CD4-positive, alpha-beta T cell treated with Interleukin-21 for 1 hour (primary cell): Measurements from ENCODE around the gene PRKRIP1.
"Not testable (repeated sequence)": the region's sequence is repeated elsewhere in the genome, so short reads cannot be mapped to it uniquely, and the experiment has no call there.

Source experiments
- DNase-seq: peaks from one replicate; pipeline ENCODE4 v3.0.0-alpha.2; 2020

PRKRIP1 gene

DNA sequence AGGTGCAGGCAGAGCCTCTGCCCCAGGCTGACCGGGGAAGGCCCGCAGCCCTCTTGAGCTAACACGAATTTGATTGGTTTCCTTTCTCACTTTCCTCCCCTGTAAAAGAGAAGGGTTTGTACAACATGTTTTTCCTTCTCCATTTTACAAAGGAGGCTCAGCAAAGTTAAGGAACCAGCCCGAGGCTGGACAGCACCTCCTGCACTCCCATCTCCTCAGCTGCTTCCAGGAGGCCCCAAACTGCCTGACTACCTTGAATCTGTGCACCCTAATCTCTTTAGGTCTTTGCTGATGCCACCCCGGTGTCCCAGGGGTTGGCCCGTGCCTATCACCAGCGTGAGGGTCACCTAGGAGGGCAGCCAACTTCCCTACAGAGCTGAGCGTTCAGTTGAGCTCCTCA is 64.3 kb downstream of the PRKRIP1 start:
- DNase-seq: no peak

- DNase-seq: no peak
These were observed 67.8 kb downstream of the PRKRIP1 start for GRCh38 chr7:102463841-102464576.

DNA sequence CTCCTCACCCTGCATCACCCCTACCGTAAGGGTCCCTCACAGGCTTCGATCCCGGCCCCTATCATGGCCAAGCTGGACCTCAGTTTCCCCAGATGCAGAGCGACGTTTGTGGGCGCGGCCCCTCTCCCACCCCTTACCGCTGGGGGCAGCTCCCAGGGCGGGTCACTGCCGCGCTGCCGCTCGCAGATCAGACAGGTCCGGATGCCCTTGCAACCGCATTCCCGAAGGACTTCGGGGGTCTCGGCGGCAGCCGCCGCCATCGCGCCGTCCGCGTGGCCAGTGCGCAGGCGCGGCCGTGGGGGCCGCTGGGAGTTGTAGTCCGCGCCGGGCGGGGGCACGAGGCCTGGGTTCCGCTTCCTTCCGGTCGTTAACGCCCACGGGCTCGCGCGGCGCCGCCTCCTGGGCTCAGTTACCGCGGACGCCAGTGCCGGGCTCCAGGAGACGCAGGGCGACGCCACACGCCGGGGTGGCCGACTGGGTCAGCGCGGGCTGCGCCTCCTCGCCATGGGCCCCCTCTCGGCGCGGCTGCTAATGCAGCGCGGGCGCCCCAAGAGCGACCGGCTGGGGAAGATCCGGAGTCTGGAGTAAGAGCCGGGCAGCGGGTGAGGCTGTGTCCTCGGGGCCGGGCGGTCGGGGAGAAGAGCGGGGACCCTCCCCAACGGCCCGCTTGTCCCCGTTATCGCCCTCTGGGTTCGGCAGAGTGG is 68.6 kb downstream of the PRKRIP1 start, which contains the start of the genes ALKBH4 and LRWD1:
TSS of gene ALKBH4 (minus strand) at position 287 of the 704 bp plus-strand sequence. CDS start at position 260, 27 bp downstream.
TSS of gene LRWD1 (plus strand) at position 408 of the 704 bp plus-strand sequence. CDS start at position 505, 97 bp downstream.
- DNase-seq: peak; percentile 95

DNA sequence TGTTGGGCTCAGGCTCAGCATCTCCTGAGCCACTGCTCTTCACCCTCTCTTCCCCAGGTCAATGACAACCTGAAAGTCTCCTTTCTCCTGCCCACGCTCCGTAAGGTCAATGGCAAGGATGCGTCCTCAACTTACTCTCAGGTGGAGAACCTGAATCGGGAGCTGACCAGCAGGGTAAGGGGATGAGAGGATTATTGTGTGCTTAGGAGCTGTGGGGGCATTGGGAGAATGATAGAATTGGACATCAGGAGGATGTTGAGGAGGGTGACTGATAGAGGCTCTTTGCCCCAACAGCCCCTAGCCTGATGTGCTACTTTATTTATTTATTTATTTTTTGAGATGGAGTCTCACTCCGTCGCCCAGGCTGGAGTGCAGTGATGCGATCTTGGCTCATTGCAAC is 69.9 kb downstream of the PRKRIP1 start:
- DNase-seq: no peak

- DNase-seq: no peak
These were observed 71.7 kb downstream of the PRKRIP1 start for GRCh38 chr7:102467581-102468477.

GRCh38 chr7:102468478-102469350 is 72.6 kb downstream of the PRKRIP1 start:
- no peak for DNase-seq

DNA sequence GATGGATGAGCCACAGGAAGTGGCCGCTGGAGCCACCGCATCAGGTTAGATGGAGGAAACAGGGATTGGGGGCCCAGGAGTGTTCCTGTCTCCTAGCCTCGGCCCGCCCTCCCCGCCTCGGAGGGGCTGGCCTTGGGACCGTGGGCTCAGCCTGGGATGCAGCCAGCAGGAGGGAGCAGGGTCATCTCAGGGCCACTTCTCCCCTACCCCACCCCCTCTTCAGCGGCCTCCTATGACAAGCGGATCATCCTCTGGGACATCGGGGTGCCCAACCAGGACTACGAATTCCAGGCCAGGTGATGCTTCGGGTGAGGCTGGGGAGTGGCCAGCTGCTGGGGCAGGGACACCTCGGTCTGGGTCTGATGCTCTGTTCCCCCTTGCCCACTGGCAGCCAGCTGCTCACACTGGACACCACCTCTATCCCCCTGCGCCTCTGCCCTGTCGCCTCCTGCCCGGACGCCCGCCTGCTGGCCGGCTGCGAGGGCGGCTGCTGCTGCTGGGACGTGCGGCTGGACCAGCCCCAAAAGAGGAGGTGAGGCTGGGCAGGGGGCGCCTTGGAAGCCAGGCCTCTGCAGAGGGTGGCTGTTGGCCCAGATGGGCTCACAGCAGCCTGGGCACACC is 73.3 kb downstream of the PRKRIP1 start:
- DNase-seq: no peak

DNA sequence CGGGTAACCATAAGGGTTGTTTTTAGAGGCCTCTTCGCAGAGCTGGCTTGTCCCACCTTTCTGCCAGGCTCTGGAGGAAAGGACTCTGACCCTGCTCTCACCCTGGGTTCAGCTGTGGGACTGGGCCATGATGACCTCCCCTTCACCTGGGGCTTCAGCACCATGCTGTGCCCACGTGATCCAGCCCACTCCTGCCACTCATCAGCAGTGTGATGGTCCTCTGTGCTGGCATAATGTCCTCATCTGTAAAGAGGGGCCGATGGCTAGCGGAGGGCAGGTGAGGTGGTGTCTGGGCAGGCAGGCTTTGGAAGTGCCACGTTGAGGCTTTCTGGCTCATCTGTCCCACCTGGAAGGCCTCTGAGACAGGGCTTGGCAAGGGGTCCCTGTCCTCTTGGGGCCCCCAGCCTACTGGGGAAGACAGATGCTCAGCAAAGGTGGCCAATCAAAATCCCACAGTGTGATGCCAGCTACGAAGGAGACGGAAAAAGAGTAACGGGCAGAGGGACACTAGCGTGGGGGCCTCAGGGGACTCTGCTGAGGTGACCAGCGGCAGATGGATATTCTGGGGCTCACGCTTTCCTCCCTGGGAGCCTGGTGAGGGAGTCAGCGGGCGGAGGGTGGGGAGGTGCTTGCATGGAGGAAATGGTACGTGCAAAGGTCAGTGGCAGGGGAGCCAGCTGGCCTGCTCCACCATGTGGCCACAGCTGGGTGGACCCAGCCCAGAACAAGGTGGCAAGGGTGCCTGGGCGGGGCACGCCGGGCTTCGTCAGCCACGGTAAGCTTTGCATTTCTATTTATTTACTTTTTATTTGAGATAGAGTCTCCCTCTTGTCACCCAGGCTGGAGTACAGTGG is 74.0 kb downstream of the PRKRIP1 start:
- DNase-seq: no peak

DNA sequence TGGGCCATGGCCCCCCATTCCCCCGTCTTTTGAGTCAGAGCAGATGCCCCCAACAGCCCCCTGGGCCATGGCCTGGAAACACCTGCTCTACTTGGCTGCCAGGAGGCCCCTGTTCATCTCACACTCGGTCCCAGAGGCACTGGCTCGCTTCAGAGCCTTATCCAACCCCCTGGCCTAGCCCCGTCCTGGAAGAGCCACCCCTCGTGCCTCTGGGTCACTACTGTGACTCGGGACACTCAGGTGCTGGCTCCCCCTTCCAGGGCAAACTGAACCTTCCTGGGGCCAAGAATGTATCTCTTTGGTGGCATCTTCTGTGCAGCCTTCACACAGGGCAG is 75.6 kb downstream of the PRKRIP1 start:
- DNase-seq: no peak

GRCh38 chr7:102472126-102473041 is 76.2 kb downstream of the PRKRIP1 start:
- DNase-seq: no peak

- DNase-seq: no peak
These were observed 77.3 kb downstream of the PRKRIP1 start for GRCh38 chr7:102473271-102473991.

DNA sequence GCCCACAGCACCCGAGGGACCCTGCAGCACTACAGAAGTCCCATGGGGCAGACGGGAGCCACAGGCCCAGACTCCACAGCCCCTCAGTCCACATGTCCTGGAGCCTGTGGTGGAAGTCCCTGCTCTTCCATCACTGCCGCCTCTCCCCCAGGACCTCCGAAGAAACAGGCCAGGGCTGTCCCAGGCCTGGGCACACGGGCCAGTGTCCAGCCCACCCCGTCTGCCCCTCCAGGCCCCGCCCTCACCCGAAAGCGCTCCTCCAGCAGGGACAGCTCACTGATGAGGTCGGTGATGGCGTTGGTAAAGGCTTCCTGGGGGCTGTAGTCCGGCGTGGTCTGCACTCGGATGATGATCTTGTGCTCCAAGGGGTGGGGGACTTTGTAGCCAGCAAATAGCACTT is 78.0 kb downstream of the PRKRIP1 start:
- DNase-seq: not testable (repeated sequence)

DNA sequence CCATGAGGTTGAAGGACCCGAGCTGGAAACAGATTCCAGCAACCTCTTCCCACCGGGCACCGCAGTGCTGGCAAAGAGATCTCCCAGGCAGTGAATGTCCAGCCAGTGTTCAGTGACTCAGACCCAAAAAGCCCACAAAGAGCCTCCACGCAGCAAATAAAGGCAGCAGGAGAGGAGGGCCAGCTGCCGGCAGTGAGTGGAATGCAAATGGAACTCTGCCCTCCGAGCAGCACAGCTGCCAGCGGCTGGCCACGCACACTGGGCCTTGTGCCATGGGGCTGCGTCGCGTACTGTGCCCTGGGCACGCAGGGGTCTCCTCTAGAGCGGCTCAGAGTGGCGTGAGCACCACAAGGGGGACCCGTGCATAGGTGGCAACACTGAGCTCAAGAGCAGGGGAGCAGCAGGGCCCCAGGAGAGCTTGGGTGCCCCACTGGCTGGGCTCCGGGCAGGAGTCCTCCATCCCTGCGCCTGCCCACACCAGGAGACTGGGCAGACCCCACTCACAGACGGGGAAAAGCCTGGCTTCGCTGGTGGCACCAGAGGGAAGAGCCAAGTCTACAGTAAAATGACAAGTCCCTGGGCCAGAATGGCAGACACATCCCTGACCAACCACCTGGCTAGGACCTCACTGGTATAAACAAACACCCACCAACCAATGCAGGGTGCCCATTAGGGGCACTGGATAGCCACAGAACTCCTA is 78.7 kb downstream of the PRKRIP1 start:
- not testable (repeated sequence) for DNase-seq
